ENCODE results near the gene NOD1.

DNA sequence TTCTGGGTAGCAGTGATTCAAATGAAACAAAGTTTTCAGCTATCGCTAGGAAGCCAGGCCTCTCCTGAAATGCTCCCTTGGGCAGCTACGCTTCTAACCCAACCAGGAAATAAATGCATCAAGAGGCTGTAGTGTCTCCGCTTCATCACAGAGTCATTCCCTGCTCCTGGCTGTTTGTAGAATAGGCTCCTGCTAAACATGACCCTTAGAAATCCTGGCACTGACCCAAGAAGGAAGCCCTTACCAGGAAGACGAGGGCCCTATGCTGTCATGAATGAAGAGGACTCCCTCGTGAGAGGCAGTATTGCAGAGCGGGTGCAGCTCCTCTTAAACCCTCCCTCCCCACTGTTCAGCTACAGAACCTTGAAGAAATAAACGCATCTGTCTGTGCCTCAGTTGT is 48.3 kb downstream of the NOD1 start:
- TF ChIP-seq POLR2A (IDR thresholded peaks at IDR 0.05) = no peak
- TF ChIP-seq, protein P1, sequence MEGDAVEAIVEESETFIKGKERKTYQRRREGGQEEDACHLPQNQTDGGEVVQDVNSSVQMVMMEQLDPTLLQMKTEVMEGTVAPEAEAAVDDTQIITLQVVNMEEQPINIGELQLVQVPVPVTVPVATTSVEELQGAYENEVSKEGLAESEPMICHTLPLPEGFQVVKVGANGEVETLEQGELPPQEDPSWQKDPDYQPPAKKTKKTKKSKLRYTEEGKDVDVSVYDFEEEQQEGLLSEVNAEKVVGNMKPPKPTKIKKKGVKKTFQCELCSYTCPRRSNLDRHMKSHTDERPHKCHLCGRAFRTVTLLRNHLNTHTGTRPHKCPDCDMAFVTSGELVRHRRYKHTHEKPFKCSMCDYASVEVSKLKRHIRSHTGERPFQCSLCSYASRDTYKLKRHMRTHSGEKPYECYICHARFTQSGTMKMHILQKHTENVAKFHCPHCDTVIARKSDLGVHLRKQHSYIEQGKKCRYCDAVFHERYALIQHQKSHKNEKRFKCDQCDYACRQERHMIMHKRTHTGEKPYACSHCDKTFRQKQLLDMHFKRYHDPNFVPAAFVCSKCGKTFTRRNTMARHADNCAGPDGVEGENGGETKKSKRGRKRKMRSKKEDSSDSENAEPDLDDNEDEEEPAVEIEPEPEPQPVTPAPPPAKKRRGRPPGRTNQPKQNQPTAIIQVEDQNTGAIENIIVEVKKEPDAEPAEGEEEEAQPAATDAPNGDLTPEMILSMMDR (IDR thresholded peaks at IDR 0.05) = no peak

All from prostate gland (tissue), 2 donors.